Kidney (tissue), 14 donors: ENCODE measurements around the gene NPTX1. TPM values are rescaled to one million over a fixed set of nuclear protein-coding genes. Genes with fewer than 3 reads are reported as not detected.

ENCODE experiments used
- DNase-seq, 5 donors: peaks; one replicate each; pipeline ENCODE4 v3.0.0-alpha.2; 2013 to 2020
- FAIRE-seq: peaks from 2 replicates; lab custom pipeline; 2012; peaks lifted over from hg19 to GRCh38; lab: Jason Lieb, UNC
- H3K27ac ChIP-seq, 2 donors: one replicate each; pipeline ENCODE4 v1.7.0; 2013; ENCODE audit warnings: low read depth in 2 of 2, low read length in 2 of 2, inconsistent platforms in 1 of 2
- H3K27me3 ChIP-seq: one replicate; pipeline ENCODE4 v1.7.1; 2013; ENCODE audit warnings: low read length, inconsistent platforms; ENCODE audit not compliant: control insufficient read depth, insufficient read depth
- H3K36me3 ChIP-seq, 3 donors: one replicate each; pipeline versions ENCODE4 v1.7.0 to v1.7.1; 2013; ENCODE audit warnings: low read length in 3 of 3, control low read depth in 1 of 3, inconsistent platforms in 1 of 3; ENCODE audit not compliant: insufficient read depth in 3 of 3, control insufficient read depth in 2 of 3
- H3K4me1 ChIP-seq, 3 donors: one replicate each; pipeline versions ENCODE4 v1.7.0 to v1.7.1; 2013; ENCODE audit warnings: low read length in 3 of 3, inconsistent platforms in 1 of 3, low read depth in 1 of 3; ENCODE audit not compliant: control insufficient read depth in 2 of 3, insufficient read depth in 2 of 3
- H3K4me3 ChIP-seq, 3 donors: one replicate each; pipeline versions ENCODE4 v1.7.0 to v1.8.1; 2013; ENCODE audit warnings: low read length in 3 of 3, control low read depth in 1 of 3, inconsistent platforms in 1 of 3
- H3K9ac ChIP-seq, 3 donors: one replicate each; pipeline versions ENCODE4 v1.7.0 to v1.7.1; 2013; ENCODE audit warnings: low read length in 3 of 3, control low read depth in 1 of 3, inconsistent platforms in 1 of 3
- H3K9me3 ChIP-seq, 3 donors: one replicate each; pipeline versions ENCODE4 v1.7.0 to v1.7.1; 2013; ENCODE audit warnings: low read length in 3 of 3, control low read depth in 1 of 3, inconsistent platforms in 1 of 3; ENCODE audit not compliant: control insufficient read depth in 2 of 3, insufficient read depth in 1 of 3
- CTCF ChIP-seq: IDR thresholded peaks from 3 replicates; pipeline ENCODE4 v1.5.1; 2012; ENCODE audit warnings: mild to moderate bottlenecking, moderate library complexity, borderline replicate concordance; ENCODE audit not compliant: insufficient read depth; ENCODE audit errors: extremely low read depth
- intact Hi-C: fragments of 100-400 bp; cut with DNase I; formaldehyde crosslinking; loops from one replicate; pipeline ENCODE4 v1.11.1; 2022
- polyA plus RNA-seq: library from polyadenylated mRNA; stranded (reverse); fragments of 350-450 nt; fragmentation: Illumina TruSeq; extraction: RNeasy Lipid Tissue Mini Kit (QIAGEN cat#74804); gene quantifications from one replicate; pipeline ENCODE4 v1.2.3, GENCODE V29; 2014; ENCODE audit warnings: low read depth, low replicate concordance; ENCODE audit not compliant: insufficient read depth
- total RNA-seq: library from RNA; stranded (reverse); fragmentation: NEBNext Ultra II Directional; extraction: Animal tissue kit (Norgen Biotek cat#: 25700); gene quantifications from one replicate; pipeline ENCODE4 v1.2.1, GENCODE V29; 2021
- donor health status: control.
- donor health status: control.
- donor health status: control.
- donor health status: control.
- donor health status: control.
- donor health status: DM: yes; HTN: yes; CAD: no.
- donor health status: Normal renal cell carcinoma (clear cell type).

Gene NPTX1
- total and polyA plus RNA-seq, 2 donors from 2014 or later = 0.31 to 0.39 TPM

GRCh38 chr17:80461528-80462160, 14.8 kb downstream of the NPTX1 start:
- H3K9me3 ChIP-seq = no peaks in the 10 kb centered on the region
- DNase-seq = no peak
- no peak overlapping the region for H3K9ac ChIP-seq
- H3K36me3 ChIP-seq = no peaks in the 10 kb centered on the region
- no peak for FAIRE-seq
- no peak overlapping the region for H3K4me3 ChIP-seq
- peaks cover 0 to 2% (median 0%) of the 10 kb centered on the region in 3 donors for H3K4me1 ChIP-seq
- H3K27ac ChIP-seq = no peak overlapping the region
- TF ChIP-seq CTCF = no peak
- H3K27me3 ChIP-seq = no peaks in the 10 kb centered on the region
- intact Hi-C loops = no loop called here

- Histone ChIP-seq H3K27me3 (no peaks in the 10 kb centered on the region), H3K9me3 (no peaks in the 10 kb centered on the region), H3K36me3 (no peaks in the 10 kb centered on the region), H3K27ac (no peak overlapping the region), H3K9ac (no peak overlapping the region), H3K4me3 (no peak overlapping the region), H3K4me1 (peaks cover 0 to 6% (median 0%) of the 10 kb centered on the region in 3 donors)
- TF ChIP-seq CTCF = no peak
- DNase-seq (no peak), FAIRE-seq (no peak)
- intact Hi-C loops = no loop called here
Measured at GRCh38 chr17:80460429-80460834, 16.0 kb downstream of the NPTX1 start.

GRCh38 chr17:80459234-80459633, 17.2 kb downstream of the NPTX1 start:
- Histone ChIP-seq H3K36me3 (no peaks in the 10 kb centered on the region), H3K27ac (no peak overlapping the region), H3K9ac (no peak overlapping the region), H3K9me3 (no peaks in the 10 kb centered on the region), H3K4me3 (no peak overlapping the region), H3K27me3 (no peaks in the 10 kb centered on the region), H3K4me1 (peaks cover 0 to 7% (median 0%) of the 10 kb centered on the region in 3 donors)
- no peak for TF ChIP-seq CTCF
- FAIRE-seq (no peak), DNase-seq (no peak)
- intact Hi-C loops = no loop called here
